Retinal pigment epithelial cell (primary cell): ENCODE data around the gene UBXN1.
A peak's percentile ranks its signal among the peaks of the same experiment; 100 is the strongest.

Experiments
- DNase-seq: peaks from one replicate; pipeline ENCODE4 v3.0.0-alpha.2; 2010; ENCODE audit warnings: low read depth
- H3K4me3 ChIP-seq: 2 replicates; pipeline ENCODE4 v1.5.1; 2011; ENCODE audit warnings: mild to moderate bottlenecking, low read length, control low read depth, moderate library complexity
- TF ChIP-seq, protein P1 (sequence below): conservative IDR thresholded peaks from 2 replicates; pipeline ENCODE4 v1.5.1; 2011; ENCODE audit warnings: low read depth, low read length, control low read depth, inconsistent platforms

UBXN1 gene

DNA sequence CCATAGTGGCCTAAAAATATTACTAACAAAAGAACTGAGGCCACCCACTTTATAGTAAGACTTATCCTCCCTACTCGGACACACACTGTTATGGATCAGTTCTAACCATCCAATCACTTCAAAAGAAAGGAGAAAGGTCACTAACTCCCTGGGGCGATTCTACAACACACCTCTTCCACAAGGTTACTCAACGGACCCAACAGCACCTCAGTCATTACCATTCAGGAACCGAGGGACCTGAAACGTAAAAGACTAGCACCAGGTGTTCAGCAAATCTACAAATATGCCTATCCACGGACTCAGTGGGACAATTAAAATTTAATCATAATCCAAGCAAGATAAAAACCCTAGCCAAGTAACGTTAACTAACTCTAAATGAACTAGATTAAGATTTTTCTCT, 46.8 kb upstream of the UBXN1 start:
- peak overlapping the region; percentile 84 for H3K4me3 ChIP-seq
- DNase-seq, result no peak
- TF ChIP-seq, protein P1, sequence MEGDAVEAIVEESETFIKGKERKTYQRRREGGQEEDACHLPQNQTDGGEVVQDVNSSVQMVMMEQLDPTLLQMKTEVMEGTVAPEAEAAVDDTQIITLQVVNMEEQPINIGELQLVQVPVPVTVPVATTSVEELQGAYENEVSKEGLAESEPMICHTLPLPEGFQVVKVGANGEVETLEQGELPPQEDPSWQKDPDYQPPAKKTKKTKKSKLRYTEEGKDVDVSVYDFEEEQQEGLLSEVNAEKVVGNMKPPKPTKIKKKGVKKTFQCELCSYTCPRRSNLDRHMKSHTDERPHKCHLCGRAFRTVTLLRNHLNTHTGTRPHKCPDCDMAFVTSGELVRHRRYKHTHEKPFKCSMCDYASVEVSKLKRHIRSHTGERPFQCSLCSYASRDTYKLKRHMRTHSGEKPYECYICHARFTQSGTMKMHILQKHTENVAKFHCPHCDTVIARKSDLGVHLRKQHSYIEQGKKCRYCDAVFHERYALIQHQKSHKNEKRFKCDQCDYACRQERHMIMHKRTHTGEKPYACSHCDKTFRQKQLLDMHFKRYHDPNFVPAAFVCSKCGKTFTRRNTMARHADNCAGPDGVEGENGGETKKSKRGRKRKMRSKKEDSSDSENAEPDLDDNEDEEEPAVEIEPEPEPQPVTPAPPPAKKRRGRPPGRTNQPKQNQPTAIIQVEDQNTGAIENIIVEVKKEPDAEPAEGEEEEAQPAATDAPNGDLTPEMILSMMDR, result no peak

GRCh38 chr11:62724171-62724570, 45.3 kb upstream of the UBXN1 start:
- TF ChIP-seq, protein P1, result no peak
- DNase-seq, result no peak
- H3K4me3 ChIP-seq, result peak overlapping the region; percentile 84

- TF ChIP-seq, protein P1, result peak; percentile 43
- H3K4me3 ChIP-seq, result no peak overlapping the region
- no peak for DNase-seq
These were observed 43.1 kb upstream of the UBXN1 start for GRCh38 chr11:62721994-62722393.

GRCh38 chr11:62719302-62719978, 40.6 kb upstream of the UBXN1 start:
- TF ChIP-seq, protein P1, result no peak
- H3K4me3 ChIP-seq, result no peak overlapping the region
- no peak for DNase-seq

DNA sequence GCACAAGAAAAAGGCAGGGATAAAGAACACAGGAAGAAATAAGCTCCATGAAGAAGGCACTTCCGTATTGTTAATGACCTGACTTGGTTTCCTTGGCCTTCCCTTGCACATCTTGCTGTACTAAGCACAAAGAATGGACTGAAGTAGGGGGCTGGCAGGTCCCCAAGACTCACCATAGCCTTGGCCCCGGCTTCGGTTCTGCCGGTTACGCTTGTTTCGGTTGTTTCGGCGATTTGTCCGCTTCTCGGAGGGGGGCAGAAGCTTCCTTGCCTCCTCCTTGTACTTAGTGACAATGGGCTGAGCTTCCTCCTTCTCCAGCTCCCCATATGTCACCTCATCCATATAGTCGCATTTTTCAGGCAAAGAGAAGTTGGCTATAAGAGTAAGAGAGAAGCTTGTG, 37.9 kb upstream of the UBXN1 start:
- TF ChIP-seq, protein P1, result no peak
- no peak overlapping the region for H3K4me3 ChIP-seq
- DNase-seq, result no peak

GRCh38 chr11:62716206-62716605, 37.3 kb upstream of the UBXN1 start:
- no peak for DNase-seq
- H3K4me3 ChIP-seq, result no peak overlapping the region
- TF ChIP-seq, protein P1, result no peak
